NCI-H524 (cell line): ENCODE results near the gene RNASEH1.
"Not testable (repeated sequence)": the region's sequence is repeated elsewhere in the genome, so short reads cannot be mapped to it uniquely, and the experiment has no call there.

Source experiments
- DNase-seq, 2 experiments: peaks; one replicate each; lab custom pipeline; 2025; lab: John Stamatoyannopoulos, UW

The RNASEH1 gene

DNA sequence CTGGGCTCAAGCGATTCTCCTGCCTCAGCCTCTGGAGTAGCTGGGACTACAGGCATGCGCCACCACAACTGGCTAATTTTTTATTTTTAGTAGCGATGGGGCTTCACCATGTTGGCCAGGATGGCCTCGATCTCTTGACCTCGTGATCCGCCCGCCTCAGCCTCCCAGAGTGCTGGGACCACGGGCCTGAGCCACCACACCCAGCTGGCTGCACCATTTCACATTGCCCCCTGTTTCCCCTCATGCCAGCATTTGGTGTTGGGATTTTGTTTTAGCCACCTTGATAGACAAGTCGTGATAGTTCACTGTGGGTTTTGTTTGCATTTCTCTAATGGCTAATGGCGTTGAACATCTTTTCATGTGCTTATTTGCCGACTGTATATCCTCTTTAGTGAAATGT, 31.0 kb upstream of the RNASEH1 start:
- no peak for DNase-seq

DNA sequence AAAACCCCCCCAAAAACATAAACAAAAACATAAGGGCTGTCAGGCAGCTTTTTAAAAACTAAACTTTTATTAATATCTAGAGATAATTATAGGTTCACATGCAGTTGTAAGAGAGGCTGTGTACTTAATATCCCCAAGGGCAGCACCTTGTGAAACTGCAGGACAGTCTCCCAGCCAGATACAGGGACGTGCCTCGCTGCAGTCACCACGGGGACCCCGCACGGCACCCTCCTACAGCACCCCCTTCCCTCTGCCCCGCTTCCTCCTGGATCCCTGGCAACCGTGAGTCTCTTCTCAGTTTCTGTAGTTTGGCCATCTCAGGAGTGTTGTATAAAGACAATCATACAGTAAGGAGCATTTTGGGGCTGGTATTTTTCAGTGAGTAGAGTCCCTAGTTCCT, 30.0 kb upstream of the RNASEH1 start:
- DNase-seq: no peak

DNA sequence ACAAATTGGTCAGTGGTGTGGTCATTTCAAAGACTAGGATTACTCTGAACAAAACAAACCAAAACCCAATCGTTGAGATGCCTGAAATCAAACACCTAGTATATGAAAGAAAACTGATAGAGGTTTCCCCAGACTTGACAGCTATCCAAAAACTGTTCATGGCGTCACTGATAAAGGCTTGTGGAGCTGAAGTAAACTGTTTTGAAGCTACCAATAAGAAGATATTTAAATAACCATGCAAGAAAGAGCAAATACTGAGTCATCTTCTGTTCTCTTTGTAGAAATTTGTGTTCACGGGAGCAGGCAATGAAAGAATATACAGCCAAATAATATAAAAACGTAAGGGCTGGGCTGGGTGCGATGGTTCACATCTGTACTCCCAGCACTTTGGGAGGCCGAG, 29.3 kb upstream of the RNASEH1 start:
- DNase-seq: no peak

DNA sequence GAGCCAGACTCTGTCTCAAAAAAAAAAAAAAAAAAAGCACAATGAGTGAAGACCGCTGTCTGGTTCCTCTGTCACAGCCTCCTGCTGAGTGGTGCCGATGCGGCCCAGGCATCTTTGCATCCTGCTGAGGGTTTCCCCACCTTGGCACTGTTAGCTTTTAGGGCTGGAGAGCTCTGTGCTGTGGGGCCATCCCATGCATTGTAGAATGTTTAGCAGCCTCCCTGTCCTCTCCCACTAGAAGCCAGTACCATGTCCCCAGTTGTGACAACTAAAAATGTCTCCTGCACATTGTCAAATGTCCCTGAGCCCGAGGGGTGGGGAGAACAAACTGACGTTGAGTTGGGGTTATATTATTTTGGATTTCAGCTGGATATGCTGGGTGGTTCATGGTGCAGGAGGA, 28.9 kb upstream of the RNASEH1 start:
- no peak for DNase-seq

DNA sequence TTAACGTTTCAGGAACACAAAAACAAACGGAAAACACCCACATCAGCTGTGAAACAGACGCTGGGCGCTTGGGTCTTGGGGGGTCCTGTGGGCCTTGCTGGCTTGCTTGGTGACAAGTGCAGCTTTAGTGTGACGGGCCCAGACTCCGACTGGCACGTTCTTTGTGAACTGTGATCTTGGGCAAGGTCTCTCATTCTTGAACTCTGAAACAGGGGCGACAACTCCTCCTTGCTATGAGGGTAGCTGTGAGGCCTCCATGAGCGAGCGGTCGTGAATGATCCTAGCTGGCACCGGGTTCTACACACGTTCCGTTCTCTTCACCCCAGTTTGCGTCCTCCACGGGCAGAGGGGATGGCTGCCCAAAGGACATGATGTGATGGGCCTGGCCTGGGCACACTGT, 28.1 kb upstream of the RNASEH1 start:
- DNase-seq: no peak

DNA sequence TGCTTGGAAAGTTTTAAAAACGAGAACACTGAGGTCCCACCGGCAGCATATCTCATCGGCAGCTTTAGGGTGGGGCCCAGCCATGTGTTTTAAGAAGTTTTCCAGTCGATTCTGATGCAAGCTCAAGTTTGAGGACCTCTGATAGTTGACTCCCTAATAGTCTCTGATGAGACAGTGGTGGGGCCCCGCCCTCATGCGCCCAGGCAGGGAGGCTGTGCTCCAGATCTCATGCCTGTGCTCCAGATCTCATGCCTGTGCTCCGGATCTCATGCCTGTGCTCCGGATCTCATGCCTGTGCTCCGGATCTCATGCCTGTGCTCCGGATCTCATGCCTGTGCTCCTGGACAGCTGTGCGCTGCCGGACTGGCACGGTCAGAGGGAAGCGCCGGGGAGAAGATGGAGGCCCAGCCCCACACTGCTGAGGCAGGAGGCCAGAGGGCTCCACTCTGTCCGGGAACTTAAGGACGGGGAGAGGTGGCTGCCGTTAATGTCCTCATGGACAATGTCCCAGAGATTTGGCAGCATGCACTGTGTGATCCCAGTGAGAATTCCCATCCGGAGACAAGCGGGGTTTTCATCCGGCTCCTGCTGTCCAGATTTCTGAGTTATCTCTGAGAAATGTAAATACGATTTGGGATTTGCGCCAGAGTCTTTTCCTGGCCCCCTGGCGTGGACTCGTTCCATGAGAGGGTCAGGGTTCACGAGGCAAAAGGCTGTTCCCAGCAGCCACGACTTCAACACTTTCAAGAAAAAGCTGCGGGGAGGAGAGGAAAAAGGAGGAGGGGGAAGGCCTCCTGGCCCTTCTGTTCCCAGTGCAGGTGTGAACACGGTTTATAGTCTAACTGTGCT, 27.4 kb upstream of the RNASEH1 start:
- no peak for DNase-seq

DNA sequence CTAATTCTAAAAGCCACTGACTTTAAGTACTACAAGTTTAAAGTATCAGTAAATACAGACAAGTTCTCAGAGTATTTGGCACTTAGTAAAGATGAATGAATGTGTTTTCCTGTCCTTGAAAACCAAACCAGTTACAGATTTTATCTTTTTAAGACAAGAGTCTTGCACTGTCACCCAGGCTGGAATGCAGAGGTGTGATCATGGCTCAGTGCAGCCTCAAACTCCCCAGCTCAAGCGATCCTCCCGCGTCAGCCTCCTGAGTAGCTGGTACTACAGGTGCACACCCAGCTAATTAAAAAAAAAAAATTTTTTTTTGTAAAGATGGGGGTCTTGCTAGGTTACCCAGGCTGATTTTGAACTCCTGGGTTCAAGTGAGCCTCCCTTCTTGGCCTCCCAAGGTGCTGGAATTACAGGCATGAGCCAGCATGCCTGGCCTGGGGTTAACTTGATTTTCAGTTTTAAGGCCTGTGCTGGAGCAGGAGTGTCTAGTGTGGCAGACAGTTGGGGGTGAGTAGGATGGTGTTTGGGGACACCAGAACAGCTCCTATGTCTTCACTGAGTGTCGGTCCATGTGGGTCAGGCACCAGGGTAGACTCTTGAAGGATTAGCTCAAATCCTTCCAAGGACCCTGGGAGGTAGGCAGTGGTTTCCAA, 26.6 kb upstream of the RNASEH1 start:
- no peak for DNase-seq

DNA sequence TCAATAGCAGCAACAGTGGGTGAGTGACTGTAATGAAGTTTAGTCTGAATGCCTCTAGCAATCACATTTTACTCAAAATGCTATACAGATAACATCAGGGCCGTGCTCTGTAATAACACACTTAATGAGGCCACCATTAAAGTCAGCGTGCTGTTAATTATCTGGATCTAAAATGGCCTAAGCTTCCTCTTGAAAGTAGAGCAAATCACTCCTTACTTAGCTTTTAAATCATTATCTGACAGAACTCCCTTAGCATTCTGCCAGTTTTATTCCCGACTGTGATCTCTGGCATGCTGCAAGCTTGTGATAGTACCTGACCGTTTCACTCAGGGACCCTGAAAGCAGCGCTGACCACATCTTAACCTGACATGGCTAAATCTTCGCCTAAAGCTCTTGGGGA, 25.9 kb upstream of the RNASEH1 start:
- DNase-seq: no peak

DNA sequence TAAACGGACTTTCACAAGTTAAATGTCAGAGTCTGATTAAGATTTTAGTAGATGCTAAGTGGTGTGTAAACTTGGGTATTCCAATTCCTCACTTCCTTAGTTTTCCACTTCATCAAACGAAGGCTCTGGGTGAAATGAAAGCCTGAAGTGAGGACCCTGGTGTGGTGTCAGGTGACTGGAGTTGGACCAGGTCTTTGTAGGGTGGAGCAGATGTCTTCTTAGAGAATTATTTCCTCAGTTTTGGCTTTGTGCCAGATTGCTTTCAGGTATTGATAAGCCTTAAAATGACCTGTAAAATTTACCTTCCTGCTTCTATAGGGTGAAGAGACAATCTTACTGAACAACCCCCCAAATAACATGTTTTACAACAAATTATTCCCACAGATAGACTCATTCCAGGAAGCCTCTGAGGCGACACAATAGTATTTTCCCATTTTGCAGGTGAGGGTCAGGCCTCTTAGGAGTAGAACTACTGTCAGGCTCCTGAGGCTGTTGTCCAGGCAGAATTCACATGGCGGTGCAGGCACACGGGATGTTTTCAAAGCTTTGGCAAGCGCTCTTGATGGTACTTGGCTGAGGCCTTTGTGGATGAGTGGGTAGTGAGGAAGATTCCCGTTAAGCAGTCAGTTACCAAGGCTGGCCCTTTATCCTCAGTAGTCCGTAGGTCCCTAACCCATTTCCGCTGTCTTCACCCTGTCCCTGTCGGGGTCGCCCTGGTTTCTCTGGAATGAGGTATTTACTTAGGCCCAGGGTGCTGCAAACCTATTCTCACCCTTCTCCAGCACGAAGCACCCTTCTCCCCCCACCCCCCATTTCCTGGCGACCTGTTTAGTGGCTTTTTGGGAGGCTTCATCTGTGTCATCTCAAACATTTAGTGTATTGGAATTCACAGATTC, 23.5 kb upstream of the RNASEH1 start:
- DNase-seq: peak in 1 of 2 experiments; percentile 12

DNA sequence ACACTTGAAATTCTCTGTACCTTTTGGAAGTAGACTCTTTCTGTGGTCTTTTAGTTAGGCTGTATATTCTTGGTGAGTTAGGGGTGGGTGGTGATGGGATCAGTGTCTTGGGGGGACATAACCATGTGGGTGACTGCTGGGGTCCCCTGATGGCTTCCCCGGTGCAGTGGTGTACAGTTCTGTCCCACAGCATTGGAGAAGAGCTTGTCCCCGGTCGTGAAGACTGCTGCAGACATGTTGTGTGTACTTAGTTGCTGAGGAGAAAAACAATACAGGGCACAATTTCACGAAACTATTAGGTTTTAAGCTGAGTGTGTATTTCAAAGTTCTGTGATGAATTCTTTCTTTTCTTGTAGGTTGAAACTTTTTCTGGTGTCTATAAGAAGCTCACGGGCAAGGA, 22.3 kb upstream of the RNASEH1 start:
- no peak for DNase-seq

DNA sequence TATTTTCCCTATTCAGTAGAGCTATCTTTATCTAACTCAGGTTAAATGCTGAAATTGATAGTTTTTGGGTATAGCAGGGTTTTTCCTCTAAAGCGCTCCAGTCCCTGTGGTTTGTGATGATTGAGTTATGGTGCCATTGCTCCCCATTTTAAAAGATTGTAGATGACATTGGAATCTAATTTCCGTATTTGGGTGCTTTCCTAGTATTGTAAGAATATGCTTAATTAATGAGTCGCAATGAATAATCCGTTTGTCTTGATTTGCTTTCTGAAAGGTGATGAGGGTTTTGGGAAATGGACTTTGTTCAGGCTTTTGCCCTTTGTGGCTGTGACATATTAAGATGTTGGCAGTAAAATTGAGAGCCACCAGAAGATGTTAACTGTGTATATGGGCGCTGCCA, 20.9 kb upstream of the RNASEH1 start:
- DNase-seq: no peak

DNA sequence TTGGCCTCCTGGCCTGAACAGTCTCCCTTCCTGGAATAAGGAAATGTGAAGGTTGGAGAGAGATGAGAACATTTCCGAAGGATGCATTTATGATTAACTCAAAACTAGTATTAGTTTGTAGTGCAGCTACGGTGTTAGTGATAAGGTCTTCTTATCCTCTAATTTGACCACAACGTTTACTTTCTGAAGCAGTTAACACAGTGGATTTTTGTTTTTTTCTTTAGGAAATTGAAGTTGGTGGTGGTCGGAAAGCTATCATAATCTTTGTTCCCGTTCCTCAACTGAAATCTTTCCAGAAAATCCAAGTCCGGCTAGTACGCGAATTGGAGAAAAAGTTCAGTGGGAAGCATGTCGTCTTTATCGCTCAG, 18.1 kb upstream of the RNASEH1 start:
- DNase-seq: not testable (repeated sequence)

DNA sequence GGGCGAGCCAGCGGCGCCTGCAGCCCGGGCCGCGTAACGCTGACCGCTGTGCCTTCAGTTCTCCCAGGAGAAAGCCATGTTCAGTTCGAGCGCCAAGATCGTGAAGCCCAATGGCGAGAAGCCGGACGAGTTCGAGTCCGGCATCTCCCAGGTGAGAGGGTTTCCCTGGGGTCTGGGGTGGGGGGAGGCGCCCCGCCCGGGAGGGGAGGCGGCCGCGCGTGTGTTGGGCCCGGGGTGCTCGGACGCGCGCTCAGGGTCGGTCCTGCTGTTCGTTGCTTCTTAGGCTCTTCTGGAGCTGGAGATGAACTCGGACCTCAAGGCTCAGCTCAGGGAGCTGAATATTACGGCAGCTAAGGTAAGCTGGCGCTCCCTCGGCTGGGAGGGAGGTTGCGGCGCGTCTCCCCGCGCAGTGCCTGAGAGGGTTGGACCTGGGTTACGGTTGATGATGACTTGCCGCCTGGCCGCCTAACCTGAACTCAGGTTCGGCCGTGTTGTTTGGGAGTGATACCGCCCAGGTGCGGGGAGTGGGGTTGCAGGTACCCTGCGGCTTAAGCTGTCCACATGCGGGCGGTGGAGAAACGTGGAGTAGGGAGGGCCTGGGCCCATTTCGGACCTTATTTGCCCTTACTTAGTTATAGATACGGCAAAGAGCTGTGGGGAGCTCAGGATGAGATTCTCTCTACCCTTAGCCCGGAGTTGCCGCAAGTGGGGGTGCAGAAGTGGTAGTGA, 17.6 kb upstream of the RNASEH1 start:
- DNase-seq: no peak

DNA sequence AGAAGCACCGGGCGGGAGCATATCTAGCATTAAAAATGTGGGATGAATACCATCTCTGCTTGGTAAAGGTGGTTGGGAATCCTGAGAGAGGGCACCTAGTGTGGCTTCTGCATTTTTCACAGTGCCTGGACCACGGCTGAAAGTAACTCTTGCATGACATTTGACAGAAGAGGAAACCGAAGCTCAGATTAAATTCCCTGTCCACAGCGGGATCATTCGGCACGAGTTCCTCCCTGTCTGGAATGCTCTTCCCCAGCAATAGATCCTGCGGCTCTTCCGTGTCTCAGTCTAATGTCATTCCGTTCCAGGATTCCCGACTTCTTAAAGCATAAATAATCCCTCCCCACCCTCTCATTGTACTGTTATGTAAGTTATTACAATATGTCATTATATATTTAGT, 16.0 kb upstream of the RNASEH1 start:
- no peak for DNase-seq

DNA sequence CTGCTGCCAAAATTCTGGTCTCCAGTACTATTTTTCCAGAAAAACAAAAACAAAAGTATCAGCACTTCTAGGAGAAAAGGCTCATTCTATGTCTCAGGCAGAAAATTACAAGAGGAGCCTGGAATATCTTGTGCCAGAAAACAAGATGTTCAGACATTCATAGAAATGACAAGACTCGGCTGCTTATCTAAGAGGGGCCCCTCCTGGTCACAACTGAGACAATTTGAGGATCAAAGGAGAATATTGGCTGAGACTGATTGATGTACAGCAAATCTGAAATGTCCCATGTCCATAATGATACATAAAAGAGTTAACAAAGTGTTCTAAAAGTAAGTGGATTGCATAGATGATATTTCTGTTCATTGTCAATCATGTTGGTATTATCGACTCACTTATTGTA, 14.5 kb upstream of the RNASEH1 start:
- peak in 1 of 2 experiments; percentile 20 for DNase-seq

DNA sequence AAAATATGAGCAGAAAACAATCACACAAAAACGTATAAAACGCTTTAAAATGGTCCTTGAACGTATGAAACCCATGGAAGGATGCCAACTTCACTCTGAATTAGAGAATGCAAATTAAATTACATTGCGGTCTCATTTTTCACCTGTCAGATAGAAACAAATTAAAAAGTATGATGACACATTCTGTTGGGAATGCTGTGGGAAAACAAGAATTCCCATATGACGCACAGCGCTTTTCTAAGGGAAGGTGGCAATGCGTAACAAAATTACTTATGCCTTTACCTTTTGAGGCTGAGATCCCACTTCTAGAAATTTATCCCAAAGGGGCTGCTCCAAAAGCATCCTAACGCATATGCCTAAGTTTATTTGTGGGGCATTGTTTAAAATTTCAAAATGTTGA, 13.2 kb upstream of the RNASEH1 start:
- no peak for DNase-seq

DNA sequence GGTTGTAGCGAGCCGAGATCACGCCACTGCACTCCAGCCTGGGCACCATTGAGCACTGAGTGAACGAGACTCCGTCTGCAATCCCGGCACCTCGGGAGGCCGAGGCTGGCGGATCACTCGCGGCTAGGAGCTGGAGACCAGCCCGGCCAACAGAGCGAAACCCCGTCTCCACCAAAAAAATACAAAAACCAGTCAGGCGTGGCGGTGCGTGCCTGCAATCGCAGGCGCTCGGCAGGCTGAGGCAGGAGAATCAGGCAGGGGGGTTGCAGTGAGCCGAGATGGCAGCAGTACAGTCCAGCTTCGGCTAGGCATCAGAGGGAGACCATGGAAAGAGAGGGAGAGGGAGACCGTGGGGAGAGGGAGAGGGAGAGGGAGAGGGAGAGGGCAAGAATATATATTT, 11.5 kb upstream of the RNASEH1 start:
- DNase-seq: not testable (repeated sequence)

DNA sequence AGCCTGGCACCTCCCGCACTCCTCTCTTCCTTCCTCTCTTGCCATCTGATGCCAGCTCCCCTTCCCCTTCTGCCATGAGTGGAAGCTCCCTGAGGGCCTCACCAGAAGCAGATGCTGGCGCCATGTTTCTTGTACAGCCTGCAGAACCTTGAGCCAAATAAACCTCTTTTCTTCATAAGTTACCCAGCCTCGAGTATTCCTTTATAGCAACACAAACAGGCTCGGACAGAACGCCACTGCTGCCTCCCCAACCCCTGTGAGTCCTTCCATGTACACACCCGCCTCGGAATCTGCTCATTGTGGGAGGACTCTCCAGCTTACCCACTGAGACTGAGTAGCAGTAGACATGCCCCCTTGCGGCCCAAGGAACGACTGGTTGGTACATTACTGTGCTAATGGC, 8.7 kb upstream of the RNASEH1 start:
- no peak for DNase-seq

DNA sequence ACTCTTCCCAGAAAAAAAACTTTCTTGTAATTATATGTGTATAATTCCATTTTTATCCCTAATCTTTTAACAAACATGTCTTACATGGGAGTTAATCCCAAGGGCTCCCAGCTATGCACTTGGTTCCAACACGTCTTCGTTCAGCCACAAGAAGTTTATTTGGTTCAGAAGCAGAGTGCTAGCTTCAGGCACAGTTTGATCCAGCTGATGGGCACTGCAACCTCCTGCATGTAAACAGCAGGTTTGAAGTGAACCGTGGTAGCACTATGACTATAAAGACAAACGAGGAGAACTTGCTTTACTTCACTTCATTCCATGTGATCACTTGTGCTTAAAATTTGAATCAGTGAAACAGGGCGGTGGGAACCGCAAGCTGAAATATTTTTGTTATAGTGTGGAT, 7.0 kb upstream of the RNASEH1 start:
- DNase-seq: no peak

DNA sequence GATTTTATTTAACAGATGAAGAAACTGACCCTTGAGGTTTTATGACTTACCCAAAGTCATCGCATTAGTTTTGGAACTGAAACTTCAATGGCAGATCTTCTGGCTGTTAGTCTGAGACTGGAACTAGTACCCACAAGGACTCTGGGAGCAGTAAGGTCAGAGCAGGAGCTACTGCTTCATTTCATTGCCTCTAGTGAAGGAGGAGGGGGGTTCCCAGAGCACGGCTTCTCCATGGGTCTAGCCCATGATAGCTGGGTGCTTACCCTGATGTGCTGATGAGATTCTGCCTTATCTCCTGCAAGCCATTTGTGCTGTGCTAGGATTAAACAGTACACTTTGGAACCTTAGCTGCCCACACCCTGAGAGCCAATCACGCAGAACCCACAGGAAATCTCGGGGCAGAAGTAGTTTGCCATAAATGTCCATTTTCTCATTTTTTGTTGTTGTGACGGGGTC, 5.4 kb upstream of the RNASEH1 start:
- DNase-seq: no peak

DNA sequence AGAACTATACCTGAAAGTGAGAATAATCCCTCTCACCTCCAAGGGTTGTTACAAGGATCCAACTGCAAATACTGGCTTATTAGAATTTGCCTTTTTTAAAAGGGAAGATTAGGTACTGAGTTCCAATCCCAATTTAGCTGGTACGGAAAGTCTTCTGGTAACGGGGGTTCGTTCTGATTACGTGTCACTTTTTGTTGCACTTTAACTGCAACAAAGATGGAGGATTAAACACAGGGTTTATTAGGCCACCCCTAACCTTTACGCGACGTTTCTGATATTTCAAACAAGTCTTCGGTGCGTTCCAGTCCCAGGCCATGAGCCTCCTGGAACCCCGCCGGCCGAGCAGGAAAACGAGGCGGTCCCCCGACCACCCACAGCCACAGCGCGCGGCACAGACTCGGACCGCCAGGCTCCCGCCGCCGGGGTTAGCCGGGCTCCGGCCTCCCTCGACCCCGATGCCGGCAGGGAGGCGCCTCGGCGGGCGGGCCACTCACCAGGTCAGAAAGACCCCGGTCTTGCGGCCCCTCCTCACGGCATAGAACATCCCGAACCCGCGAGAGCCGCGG, 411 bp downstream of the RNASEH1 start:
- no peak for DNase-seq

DNA sequence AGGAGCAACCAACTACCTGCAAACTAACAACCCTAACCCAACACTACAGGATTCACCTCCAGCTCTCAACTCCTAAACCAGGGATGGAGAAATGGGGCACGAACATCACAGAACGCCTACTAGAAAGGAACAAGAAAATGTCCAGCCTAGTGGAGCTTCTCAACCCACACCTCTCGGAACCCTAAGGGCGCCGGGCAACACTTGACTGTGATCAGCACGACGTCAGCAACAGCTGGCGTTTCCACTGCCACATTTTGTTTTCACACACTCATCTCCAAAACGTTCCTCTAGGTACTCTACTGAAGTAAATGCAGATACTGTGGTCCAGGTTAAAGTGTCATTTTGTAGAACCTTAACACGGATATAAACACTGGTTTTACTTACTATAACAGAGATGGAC, 4.2 kb downstream of the RNASEH1 start:
- DNase-seq: no peak
